GM19397 (cell line): ENCODE results near the gene DHX57.
"Not testable (repeated sequence)": the region's sequence is repeated elsewhere in the genome, so short reads cannot be mapped to it uniquely, and the experiment has no call there.

ENCODE experiments used
- ATAC-seq: cut with Tn5 transposase; IDR thresholded peaks from one replicate; pipeline ENCODE4 v1.9.1; 2021; ENCODE audit warnings: mild to moderate bottlenecking, moderate library complexity; ENCODE audit not compliant: unreplicated experiment

Gene DHX57

DNA sequence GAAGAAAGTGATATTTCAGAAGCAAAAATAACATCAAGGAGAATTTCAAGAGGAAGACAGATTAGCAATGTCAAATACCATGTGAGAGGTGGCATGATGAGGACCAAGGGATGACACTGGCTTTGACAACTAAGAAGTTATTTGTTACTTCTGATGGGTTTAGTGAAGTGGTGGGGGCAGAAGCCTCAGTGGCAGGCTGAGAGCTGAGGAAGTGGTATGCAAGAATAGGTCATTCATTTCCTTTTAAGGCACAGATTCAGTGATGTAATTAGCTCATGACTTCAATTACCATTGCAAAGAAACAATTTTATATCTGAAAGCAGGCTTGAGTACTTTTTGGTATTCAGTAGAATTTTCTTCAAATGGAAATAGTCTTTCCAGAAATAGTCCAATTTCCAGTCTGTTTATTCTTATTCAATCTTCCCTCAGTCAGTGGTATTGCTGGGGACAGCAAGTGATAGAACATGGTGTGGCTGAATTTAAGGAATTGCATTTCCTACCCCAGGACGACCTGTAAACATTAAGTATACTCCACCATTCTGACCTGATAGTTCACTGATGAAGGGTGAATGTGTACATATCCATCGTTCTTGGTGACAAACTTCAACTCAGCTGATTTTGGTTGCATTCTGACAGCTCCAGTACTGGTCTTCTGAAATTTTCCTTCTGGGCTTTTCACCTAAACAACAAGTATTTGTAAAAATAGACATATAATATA is 69.6 kb downstream of the DHX57 start:
- no peak for ATAC-seq

DNA sequence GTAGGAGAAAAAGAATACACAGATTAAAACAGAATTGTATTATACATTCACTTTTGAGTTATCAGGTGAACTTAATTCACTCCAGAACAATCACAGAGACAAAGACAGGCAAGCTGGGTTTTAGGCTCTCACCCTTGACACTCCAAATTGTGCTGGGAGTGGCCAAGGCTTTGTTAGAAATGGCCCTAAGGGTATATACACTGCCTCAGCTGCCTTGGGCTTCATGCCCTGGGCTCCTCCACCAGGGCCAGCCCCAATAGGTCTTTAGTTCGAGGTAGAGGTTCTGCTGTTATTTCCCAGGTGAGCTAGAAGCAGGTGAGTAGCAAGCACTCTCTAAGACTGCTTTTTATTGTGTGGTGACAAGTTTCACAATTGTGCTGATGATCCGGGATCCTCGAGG is 77.8 kb downstream of the DHX57 start:
- no peak for ATAC-seq

GRCh38 chr2:38797250-38797676 is 78.5 kb downstream of the DHX57 start:
- ATAC-seq: no peak

- not testable (repeated sequence) for ATAC-seq
These were observed 80.7 kb downstream of the DHX57 start for GRCh38 chr2:38795016-38795415.

DNA sequence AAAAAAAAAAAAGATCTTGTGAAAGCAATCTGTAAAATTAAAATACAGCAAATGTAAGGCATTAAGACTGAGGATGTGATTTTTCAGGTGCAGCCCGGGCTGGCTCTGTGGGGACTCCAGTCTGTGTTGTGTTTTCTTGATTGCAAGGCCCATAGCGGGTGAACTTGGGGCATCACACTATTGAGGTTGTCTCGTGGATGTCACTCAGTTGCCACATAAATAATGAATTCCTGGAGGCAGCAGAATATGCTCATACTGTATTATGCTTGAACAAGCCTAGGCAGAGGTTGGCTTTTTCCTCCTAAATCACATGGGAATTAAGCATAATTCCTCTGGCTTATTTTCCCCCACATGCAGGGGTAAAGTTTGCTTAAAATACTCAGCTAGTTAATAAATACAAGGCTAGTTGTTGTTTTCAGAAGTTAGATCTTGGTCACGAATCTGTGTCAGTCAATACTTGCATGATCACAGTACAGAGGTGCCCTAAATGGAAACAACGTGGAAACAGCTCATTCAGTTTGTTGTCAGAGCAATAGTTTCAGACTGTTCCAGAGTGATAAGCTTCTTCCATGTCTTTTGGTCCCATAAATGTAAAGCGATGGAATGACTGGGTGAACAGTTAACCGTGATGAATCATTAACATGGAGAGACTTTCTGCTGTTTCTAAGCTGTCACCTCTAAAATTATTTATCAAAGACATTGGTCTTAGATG is 81.3 kb downstream of the DHX57 start:
- ATAC-seq: no peak

- ATAC-seq: no peak
These were observed 82.2 kb downstream of the DHX57 start for GRCh38 chr2:38793511-38793910.

GRCh38 chr2:38792751-38793150 is 83.0 kb downstream of the DHX57 start:
- no peak for ATAC-seq

- ATAC-seq: not testable (repeated sequence)
These were observed 83.4 kb downstream of the DHX57 start for GRCh38 chr2:38792321-38792720.

GRCh38 chr2:38791744-38792143 is 84.0 kb downstream of the DHX57 start:
- ATAC-seq: no peak

GRCh38 chr2:38789691-38790090 is 86.0 kb downstream of the DHX57 start:
- no peak for ATAC-seq

- no peak for ATAC-seq
These were observed 87.4 kb downstream of the DHX57 start for GRCh38 chr2:38788306-38788705.

- no peak for ATAC-seq
These were observed 92.1 kb downstream of the DHX57 start for GRCh38 chr2:38783586-38783985.

- ATAC-seq: no peak
These were observed 97.0 kb downstream of the DHX57 start for GRCh38 chr2:38778687-38779082.

DNA sequence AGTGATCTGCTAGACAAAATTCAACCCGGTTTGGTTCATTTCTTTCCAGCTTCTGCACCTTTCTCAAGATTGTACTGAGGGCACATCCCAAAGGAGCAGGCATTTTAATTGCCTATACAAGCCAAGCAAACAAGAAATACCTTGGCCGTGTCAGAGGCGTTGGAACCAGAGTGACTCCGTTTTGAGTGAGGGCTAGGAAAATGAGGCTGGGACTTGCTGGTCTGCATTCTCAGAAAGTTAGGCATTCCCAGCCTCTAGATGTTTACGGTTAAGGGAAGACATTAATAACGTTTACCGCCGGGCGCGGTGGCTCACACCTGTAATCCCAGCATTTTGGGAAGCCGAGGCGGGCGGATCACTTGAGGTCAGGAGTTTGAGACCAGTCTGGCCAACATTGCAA is 99.2 kb downstream of the DHX57 start:
- ATAC-seq: no peak

- no peak for ATAC-seq
These were observed 99.9 kb downstream of the DHX57 start for GRCh38 chr2:38775921-38776225.

DNA sequence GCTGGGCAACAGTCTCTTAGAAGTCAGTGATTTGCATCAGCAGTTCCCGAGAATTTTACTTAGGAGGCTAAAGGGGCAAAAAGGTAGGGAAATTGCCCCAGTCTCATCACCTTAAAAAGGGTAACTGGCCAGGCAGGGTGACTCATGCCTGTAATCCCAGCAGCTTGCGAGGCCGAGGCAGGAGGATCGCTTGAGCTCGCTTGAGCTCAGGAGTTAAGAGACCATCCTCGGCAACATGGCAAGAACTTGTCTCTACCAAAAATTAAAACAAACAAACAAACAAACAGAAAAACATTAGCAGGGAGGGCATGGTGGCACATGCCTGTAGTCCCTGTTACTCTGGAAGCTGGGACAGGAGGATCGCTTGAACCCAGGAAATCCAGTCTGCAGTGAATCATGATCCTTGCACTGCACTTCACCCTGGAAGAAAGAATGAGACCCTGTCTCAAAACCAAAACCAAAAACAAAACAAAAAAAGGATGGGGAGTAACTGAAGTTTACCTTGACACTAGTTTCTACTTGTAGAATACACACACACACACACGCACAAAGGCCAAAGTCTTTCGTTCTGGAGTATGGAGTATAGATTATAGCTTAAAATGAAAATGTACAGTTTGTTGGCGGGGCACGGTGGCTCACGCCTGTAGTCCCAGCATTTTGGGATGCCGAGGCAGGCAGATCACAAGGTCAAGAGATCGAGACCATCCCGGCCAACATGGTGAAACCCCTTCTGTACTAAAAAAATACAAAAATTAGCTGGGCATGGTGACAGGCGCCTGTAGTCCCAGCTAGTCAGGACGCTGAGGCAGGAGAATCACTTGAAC is 100.4 kb downstream of the DHX57 start:
- ATAC-seq: no peak

DNA sequence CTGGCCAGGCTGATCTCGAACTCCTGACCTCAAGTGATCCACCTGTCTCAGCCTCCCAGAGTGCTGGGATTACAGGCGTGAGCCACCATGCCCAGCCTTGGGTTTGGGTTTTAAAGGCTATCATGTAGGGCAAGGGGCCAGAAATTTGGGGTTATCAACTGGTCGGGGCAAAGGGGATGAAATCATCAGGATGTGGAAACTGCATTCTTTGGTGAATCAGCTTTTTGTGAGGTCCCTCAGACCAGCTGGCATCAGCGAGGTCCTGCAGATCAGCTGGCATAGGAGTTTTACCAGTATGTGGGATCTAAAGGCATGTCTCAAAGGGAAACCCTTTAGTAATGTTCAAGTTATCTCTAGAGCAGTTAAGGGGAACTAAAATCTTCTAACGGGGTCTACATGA is 104.1 kb downstream of the DHX57 start:
- ATAC-seq: no peak

- no peak for ATAC-seq
These were observed 110.2 kb downstream of the DHX57 start for GRCh38 chr2:38765551-38765950.

GRCh38 chr2:38765149-38765548 is 110.6 kb downstream of the DHX57 start:
- ATAC-seq: no peak

DNA sequence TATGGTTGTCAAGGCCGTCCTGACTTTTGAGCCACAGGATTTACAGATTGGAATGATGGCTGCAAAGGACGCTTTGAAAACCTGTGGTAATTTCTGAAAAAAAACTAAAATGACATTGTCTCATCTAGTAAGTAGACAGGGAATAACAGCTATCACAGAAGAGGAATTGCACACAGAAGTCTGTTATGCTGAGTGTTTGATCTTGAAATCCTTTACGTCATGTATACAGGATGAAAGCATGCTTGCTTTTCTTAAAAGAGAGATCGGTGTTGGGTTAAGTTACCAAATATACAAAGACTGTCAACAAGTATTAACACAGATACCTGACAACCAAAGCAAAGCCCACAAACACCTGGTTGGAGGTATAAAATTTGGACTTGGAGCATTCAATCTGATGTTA is 112.0 kb downstream of the DHX57 start:
- ATAC-seq: no peak

GRCh38 chr2:38763228-38763627 is 112.5 kb downstream of the DHX57 start:
- no peak for ATAC-seq

- ATAC-seq: not testable (repeated sequence)
These were observed 119.8 kb downstream of the DHX57 start for GRCh38 chr2:38755891-38756290.
